T-cell (primary cell): ENCODE results near the gene HOXD9. TPM values are rescaled to one million over a fixed set of nuclear protein-coding genes. Genes with fewer than 3 reads are reported as not detected.
A peak's percentile ranks its signal among the peaks of the same experiment; 100 is the strongest.

Experiments
- ATAC-seq, 4 experiments: fragments of 200-7000 bp in 3 of 4; fragments of 150-1000 bp in 1 of 4; cut with Tn5 transposase; replicated peaks in 1 of 4; 1 replicate in 3 of 4; 2 replicates in 1 of 4; pipeline ENCODE4 v1.10.0; 2021; ENCODE audit warnings: moderate library complexity in 3 of 4, mild to moderate bottlenecking in 2 of 4, moderate number of reproducible peaks in 1 of 4
- CTCF ChIA-PET, 2 donors: fragments of 300-600 bp; sonication (Branson Sonifier 250); formaldehyde crosslinking; loops; one replicate each; lab custom pipeline; 2022; ENCODE audit warnings: antibody characterized with exemption in 2 of 2; lab: Charles Lee
- POLR2A ChIA-PET, 2 donors: fragments of 300-600 bp; sonication (Branson Sonifier 250); formaldehyde crosslinking; loops; one replicate each; lab custom pipeline; 2022; ENCODE audit warnings: antibody characterized with exemption in 2 of 2; lab: Charles Lee
- DNase-seq, 35 experiments: peaks; one replicate each; pipeline versions ENCODE4 v3.0.0 to v3.0.0-alpha.2; 2013 to 2023
- H3K27ac ChIP-seq: one replicate; pipeline ENCODE4 v1.5.1; 2013; ENCODE audit warnings: low read length
- H3K27me3 ChIP-seq, 2 experiments: replicated peaks in 1 of 2; 1 replicate in 1 of 2; 2 replicates in 1 of 2; pipeline versions ENCODE4 v1.6.1 to v1.7.0; 2013; ENCODE audit warnings: low read length in 1 of 2, mixed read lengths in 1 of 2; ENCODE audit not compliant: control insufficient read depth in 2 of 2, insufficient read depth in 2 of 2; ENCODE audit errors: extremely low read depth in 1 of 2
- H3K36me3 ChIP-seq, 2 donors: 1 replicate in 1 of 2; 2 replicates in 1 of 2; pipeline versions ENCODE4 v1.6.1 to v1.7.0; 2013; ENCODE audit warnings: low read length in 1 of 2; ENCODE audit not compliant: control insufficient read depth in 2 of 2, insufficient read depth in 1 of 2; ENCODE audit errors: extremely low read depth in 1 of 2
- H3K4me1 ChIP-seq, 2 experiments: 1 replicate in 1 of 2; 2 replicates in 1 of 2; pipeline versions ENCODE4 v1.6.1 to v1.7.0; 2013; ENCODE audit warnings: low read length in 2 of 2, mixed read lengths in 1 of 2; ENCODE audit not compliant: insufficient read depth in 2 of 2, control insufficient read depth in 1 of 2; ENCODE audit errors: extremely low read depth in 1 of 2
- H3K4me3 ChIP-seq, 2 donors: 1 replicate in 1 of 2; 2 replicates in 1 of 2; pipeline versions ENCODE4 v1.5.1 to v1.7.0; 2013; ENCODE audit warnings: mild to moderate bottlenecking in 2 of 2, low read length in 1 of 2, moderate library complexity in 1 of 2; ENCODE audit not compliant: control insufficient read depth in 1 of 2; ENCODE audit errors: extremely low read depth in 1 of 2
- H3K9me3 ChIP-seq: 2 replicates; pipeline ENCODE4 v1.7.0; 2013
- H3K27ac Mint-ChIP-seq, 2 donors: one replicate each; pipeline ENCODE4 v1.8.0; 2020 to 2021; ENCODE audit warnings: mild to moderate bottlenecking in 2 of 2, mixed read lengths in 2 of 2
- H3K27me3 Mint-ChIP-seq, 2 donors: one replicate each; pipeline ENCODE4 v1.8.0; 2021 to 2022; ENCODE audit warnings: mixed read lengths in 2 of 2
- H3K36me3 Mint-ChIP-seq: one replicate; pipeline ENCODE4 v1.8.0; 2021; ENCODE audit warnings: mixed read lengths
- H3K4me1 Mint-ChIP-seq, 3 donors: one replicate each; pipeline ENCODE4 v1.8.0; 2020 to 2022; ENCODE audit warnings: mixed read lengths in 3 of 3, mild to moderate bottlenecking in 1 of 3
- H3K4me3 Mint-ChIP-seq, 3 donors: one replicate each; pipeline ENCODE4 v1.8.0; 2020 to 2022; ENCODE audit warnings: mild to moderate bottlenecking in 3 of 3, mixed read lengths in 3 of 3, moderate library complexity in 3 of 3
- H3K9me3 Mint-ChIP-seq, 3 donors: one replicate each; pipeline ENCODE4 v1.8.0; 2020 to 2022; ENCODE audit warnings: mixed read lengths in 3 of 3
- WGBS: methylation state at CpG from one replicate; pipeline ENCODE4 v1.1.5; 2013; ENCODE audit warnings: missing lambda C conversion rate; ENCODE audit not compliant: insufficient coverage; 5-methylcytosine and 5-hydroxymethylcytosine counted together
- total RNA-seq, 35 experiments: library from RNA in 6 of 35; stranded (reverse) in 6 of 35; fragments of 120-200 nt in 1 of 35; gene quantifications; one replicate each; pipeline versions ENCODE4 v1.2.1 to v1.2.4 and lab custom pipeline; 2013 to 2026

Gene HOXD9
- total RNA-seq, 5 donors from 2014 or later (not counting 1 experiment from before 2014, with no cell fraction given): 0.13 to 0.15 TPM; not detected in 3

DNA sequence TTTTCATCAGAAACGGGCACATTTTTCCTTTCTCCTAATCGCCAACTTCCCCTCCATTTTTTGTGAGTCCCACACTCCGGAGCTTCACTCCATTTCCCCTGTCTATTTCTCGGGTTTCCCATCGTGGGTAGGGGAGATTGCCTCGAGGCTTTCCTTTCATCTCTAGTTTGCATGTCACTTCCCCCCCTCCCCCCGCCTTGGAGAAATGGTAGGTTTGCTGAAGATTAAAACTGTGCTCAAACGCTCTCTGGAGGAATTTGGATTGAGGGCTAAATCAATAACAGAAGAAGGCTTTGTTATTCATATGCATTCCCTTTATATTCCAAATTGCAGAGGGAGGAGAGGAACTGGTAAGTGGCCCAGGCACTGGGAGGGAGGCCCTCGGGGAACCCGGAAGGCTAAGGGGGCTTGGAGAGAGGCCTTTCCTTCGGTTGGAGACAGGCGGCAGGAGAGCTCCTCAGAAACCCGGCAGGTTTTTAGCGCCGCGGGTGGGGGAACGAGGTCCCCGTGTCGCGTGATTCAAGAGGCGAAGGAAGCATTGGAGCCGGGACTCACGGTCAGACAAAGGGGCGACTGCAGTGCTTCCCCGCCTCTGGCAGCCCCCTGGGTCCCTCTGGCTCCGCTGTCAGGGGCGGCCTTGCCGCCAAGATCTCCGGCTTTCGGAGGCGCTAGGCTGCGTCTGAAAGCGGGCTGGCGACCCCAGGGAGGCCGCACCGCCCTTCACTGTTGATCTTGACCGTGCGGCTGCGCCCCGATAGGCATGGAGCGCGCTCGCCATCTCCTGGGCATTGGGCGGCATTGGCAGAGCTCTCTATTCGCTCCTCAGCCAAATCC, 25.3 kb upstream of the HOXD9 start:
- ATAC-seq (peak; percentile 68 to 81 (median 76)), DNase-seq (peak in 27 of 35 experiments; percentile 21 to 75 (median 38))
- POLR2A ChIA-PET: no interaction called here
- Mint-ChIP-seq H3K27ac (peak overlapping the region in 1 of 2 donors; percentile 69), H3K9me3 (peaks cover 0 to 3% (median 0%) of the 10 kb centered on the region in 3 donors), H3K4me3 (peak overlapping the region; percentile 66 to 75 (median 71)), H3K36me3 (no peaks in the 10 kb centered on the region), H3K27me3 (peaks cover 80 to 88% of the 10 kb centered on the region in 2 donors), H3K4me1 (peaks cover 26 to 29% (median 27%) of the 10 kb centered on the region in 3 donors)
- Histone ChIP-seq H3K9me3 (no peaks in the 10 kb centered on the region), H3K36me3 (no peaks in the 10 kb centered on the region), H3K4me1 (peaks cover 8 to 27% of the 10 kb centered on the region in 2 experiments), H3K4me3 (peak overlapping the region; percentile 36 to 70), H3K27me3 (peaks cover 30 to 81% of the 10 kb centered on the region in 2 experiments), H3K27ac (no peak overlapping the region)
- CTCF ChIA-PET: interaction anchor here (0.5 to 4.1 kb wide), 15 partner anchors 8 to 1400 kb away, joined by 3 to 46 read pairs (median 3); no protein-coding TSS in a partner anchor
- WGBS: under 1% methylated on average over 29 of the region's 45 CpGs

DNA sequence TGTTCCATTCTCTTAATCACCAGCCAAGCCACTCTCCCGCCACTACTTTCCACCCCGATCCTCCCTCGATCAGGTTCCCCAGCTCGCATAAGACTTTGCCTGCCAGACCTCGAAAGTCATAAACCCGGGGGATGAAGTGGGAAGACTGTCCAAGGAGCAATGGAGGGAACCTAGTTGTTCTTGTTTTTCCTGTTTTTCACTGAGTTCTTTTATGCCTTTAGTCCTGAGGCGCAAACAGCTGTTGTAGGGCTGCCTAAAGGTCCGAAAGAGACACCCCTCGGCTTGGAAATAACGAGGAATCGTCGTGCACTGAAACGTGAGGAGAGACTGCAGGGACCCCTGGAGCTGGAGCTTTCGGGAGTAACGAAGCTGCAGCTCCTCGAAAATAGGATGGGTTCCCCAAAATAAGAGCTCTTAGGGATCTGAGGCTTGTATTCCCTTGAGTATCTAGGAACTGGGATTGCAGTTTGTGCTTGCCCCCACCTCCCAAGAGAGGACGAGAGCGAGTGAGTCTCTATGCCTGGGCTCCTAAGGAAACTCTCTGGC, 24.6 kb upstream of the HOXD9 start:
- Mint-ChIP-seq H3K9me3 (peaks cover 0 to 3% (median 0%) of the 10 kb centered on the region in 3 donors), H3K27me3 (peaks cover 86 to 95% of the 10 kb centered on the region in 2 donors), H3K4me1 (peaks cover 26 to 29% (median 27%) of the 10 kb centered on the region in 3 donors), H3K36me3 (no peaks in the 10 kb centered on the region), H3K4me3 (peak overlapping the region; percentile 66 to 75 (median 71)), H3K27ac (peak overlapping the region in 1 of 2 donors; percentile 69)
- peak overlapping the region; percentile 36 to 70 for H3K4me3 ChIP-seq
- ChIA-PET POLR2A (no interaction called here), CTCF (interaction anchor here (0.6 to 4.1 kb wide), 13 partner anchors 9 to 1401 kb away, joined by 3 to 46 read pairs (median 3); no protein-coding TSS in a partner anchor)
- no peaks in the 10 kb centered on the region for H3K9me3 ChIP-seq
- no peak for ATAC-seq
- H3K4me1 ChIP-seq: peaks cover 8 to 27% of the 10 kb centered on the region in 2 experiments
- H3K27me3 ChIP-seq: peaks cover 35 to 81% of the 10 kb centered on the region in 2 experiments
- DNase-seq: peak in 1 of 35 experiments; percentile 9
- H3K27ac ChIP-seq: no peak overlapping the region
- no peaks in the 10 kb centered on the region for H3K36me3 ChIP-seq
- WGBS: under 1% methylated on average over 12 of the region's 18 CpGs

- Mint-ChIP-seq H3K4me1 (peaks cover 22 to 24% (median 23%) of the 10 kb centered on the region in 3 donors), H3K27ac (no peak overlapping the region), H3K9me3 (peaks cover 0 to 3% (median 0%) of the 10 kb centered on the region in 3 donors), H3K36me3 (no peaks in the 10 kb centered on the region), H3K27me3 (peaks cover 87 to 93% of the 10 kb centered on the region in 2 donors), H3K4me3 (peak overlapping the region in 1 of 3 donors; percentile 75)
- no peaks in the 10 kb centered on the region for H3K9me3 ChIP-seq
- H3K27me3 ChIP-seq: peaks cover 40 to 80% of the 10 kb centered on the region in 2 experiments
- ChIA-PET CTCF (interaction anchor here (0.6 to 4.1 kb wide), 6 partner anchors 10 to 847 kb away, joined by 3 to 46 read pairs (median 20); no protein-coding TSS in a partner anchor), POLR2A (no interaction called here)
- H3K27ac ChIP-seq: no peak overlapping the region
- H3K36me3 ChIP-seq: no peaks in the 10 kb centered on the region
- no peak overlapping the region for H3K4me3 ChIP-seq
- no peak for ATAC-seq
- peaks cover 8 to 20% of the 10 kb centered on the region in 2 experiments for H3K4me1 ChIP-seq
- WGBS: 11% methylated on average over 28 of the region's 35 CpGs
- DNase-seq: peak in 2 of 35 experiments; percentile 7 to 8
These were observed 24.0 kb upstream of the HOXD9 start for GRCh38 chr2:176098366-176099158.

DNA sequence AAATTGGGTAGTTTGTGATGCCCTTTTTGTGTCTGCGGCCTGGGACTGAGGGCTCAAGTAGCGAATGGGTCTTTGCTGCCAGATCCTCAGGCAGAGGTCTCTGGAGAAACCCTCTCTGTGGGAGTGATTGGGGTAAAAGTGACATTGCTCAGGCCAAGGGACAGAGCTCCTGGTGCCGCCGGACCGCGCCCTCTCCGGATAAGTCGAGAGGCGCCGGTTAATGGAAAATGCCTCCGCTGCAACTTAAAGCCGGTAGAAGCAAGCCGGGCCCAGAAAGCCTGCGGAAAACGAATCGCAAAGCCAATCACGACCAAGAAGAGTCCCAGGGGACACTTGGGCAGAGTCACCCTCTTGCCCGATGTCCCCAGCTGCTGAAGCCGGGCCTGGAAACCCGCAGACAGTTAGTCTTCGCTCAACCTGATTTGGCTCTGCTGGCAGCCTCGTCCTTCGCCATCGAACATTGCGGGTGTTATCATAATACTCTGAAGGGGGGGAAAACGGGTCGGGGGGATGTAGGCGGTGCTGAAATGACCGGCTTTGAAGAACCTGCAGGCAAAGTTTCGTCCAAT, 23.3 kb upstream of the HOXD9 start:
- POLR2A ChIA-PET: no interaction called here

DNA sequence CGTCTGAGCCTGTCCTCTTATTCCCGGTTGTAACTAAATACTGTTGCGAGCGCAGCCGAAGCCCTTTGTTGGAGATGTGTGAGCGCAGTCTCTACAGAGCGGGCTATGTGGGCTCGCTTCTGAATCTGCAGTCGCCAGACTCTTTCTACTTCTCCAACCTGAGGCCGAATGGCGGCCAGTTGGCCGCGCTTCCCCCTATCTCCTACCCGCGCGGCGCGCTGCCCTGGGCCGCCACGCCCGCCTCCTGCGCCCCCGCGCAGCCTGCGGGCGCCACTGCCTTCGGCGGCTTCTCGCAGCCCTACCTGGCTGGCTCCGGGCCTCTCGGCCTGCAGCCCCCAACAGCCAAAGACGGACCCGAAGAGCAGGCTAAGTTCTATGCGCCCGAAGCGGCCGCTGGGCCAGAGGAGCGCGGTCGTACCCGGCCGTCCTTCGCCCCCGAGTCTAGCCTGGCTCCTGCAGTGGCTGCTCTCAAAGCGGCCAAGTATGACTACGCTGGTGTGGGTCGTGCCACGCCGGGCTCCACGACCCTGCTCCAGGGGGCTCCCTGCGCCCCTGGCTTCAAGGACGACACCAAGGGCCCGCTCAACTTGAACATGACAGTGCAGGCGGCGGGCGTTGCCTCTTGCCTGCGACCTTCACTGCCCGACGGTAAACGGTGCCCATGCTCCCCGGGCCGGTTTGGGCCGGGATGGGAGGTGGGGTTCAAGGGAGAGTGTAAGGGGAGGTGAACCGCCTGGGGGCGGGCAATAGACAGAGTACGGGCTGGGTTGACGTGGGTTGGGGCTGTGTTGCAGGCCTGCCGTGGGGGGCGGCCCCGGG, 22.6 kb upstream of the HOXD9 start, which contains the start of gene HOXD12:
Gene HOXD12 (plus strand): TSS at position 68 of the 819 bp plus-strand sequence. CDS start 7 bp downstream, at position 75.
- CTCF ChIA-PET: interaction anchor here in 1 of 2 donors (0.5 kb wide), 1 partner anchor 730 kb away, joined by 8 read pairs; no protein-coding TSS in a partner anchor
- ATAC-seq (no peak), DNase-seq (peak in 1 of 35 experiments; percentile 18)
- H3K9me3 Mint-ChIP-seq: no peaks in the 10 kb centered on the region
- H3K27ac Mint-ChIP-seq: no peak within 1 kb of the TSS
- H3K4me3 ChIP-seq: no peak within 1 kb of the TSS
- peaks cover 86 to 93% of the 10 kb centered on the region in 2 donors for H3K27me3 Mint-ChIP-seq
- H3K36me3 Mint-ChIP-seq: no peaks in the 10 kb centered on the region
- H3K4me3 Mint-ChIP-seq: peak within 1 kb of the TSS in 1 of 3 donors; percentile 75
- WGBS: 13% methylated on average over 70 of the region's 70 CpGs
- no peaks in the 10 kb centered on the region for H3K9me3 ChIP-seq
- H3K36me3 ChIP-seq: no peaks in the 10 kb centered on the region
- peaks cover 8 to 26% of the 10 kb centered on the region in 2 experiments for H3K4me1 ChIP-seq
- POLR2A ChIA-PET: no interaction called here
- H3K27me3 ChIP-seq: peaks cover 35 to 83% of the 10 kb centered on the region in 2 experiments
- H3K27ac ChIP-seq: no peak within 1 kb of the TSS
- peaks cover 19 to 29% (median 24%) of the 10 kb centered on the region in 3 donors for H3K4me1 Mint-ChIP-seq

More for the DNA sequence above, 23.3 kb upstream of the HOXD9 start:
- peaks cover 39 to 81% of the 10 kb centered on the region in 2 experiments for H3K27me3 ChIP-seq
- H3K36me3 ChIP-seq: no peaks in the 10 kb centered on the region
- Mint-ChIP-seq H3K36me3 (no peaks in the 10 kb centered on the region), H3K4me3 (no peak overlapping the region), H3K27me3 (peaks cover 86 to 93% of the 10 kb centered on the region in 2 donors), H3K27ac (no peak overlapping the region), H3K9me3 (no peaks in the 10 kb centered on the region), H3K4me1 (peaks cover 18 to 22% (median 20%) of the 10 kb centered on the region in 3 donors)
- no peak for DNase-seq
- H3K9me3 ChIP-seq: no peaks in the 10 kb centered on the region
- ATAC-seq: no peak
- peaks cover 8 to 19% of the 10 kb centered on the region in 2 experiments for H3K4me1 ChIP-seq
- CTCF ChIA-PET: interaction anchor here in 1 of 2 donors (0.5 to 4.1 kb wide), 3 partner anchors 33 to 729 kb away, joined by 8 to 34 read pairs (median 8); no protein-coding TSS in a partner anchor
- H3K27ac ChIP-seq: no peak overlapping the region
- WGBS: 18% methylated on average over 28 of the region's 30 CpGs
- H3K4me3 ChIP-seq: no peak overlapping the region
